ENCODE results near the gene MARCHF2. TPM values are rescaled to one million over a fixed set of nuclear protein-coding genes. Genes with fewer than 3 reads are reported as not detected.

The MARCHF2 gene
- total and polyA plus RNA-seq, 9 of the 15 experiments (the other 6 are each of a cell fraction or from before 2014, with no cell fraction given): 0.39 to 6.4 (median 2.2) TPM

- TF ChIP-seq HIVEP1 (CRISPR knock-in tag; IDR thresholded peaks at IDR 0.05) (0 out of 2 replicates have a peak, but pooled peaks have one; percentile 47), MAFK (IDR thresholded peaks at IDR 0.05; ENCODE audit: low read length) (no peak), SFPQ (IDR thresholded peaks at IDR 0.05; ENCODE audit: low read depth, low read length) (no peak), CEBPB (tag; IDR thresholded peaks at IDR 0.05) (no peak), ETS2 (tag; IDR thresholded peaks at IDR 0.05; ENCODE audit: borderline replicate concordance, poor library complexity, severe bottlenecking) (no peak), ZNF699 (CRISPR knock-in tag; IDR thresholded peaks at IDR 0.05; ENCODE audit: insufficient replicate concordance) (no peak), ARHGAP35 (IDR thresholded peaks at IDR 0.05; ENCODE audit: partially characterized antibody) (no peak), SRSF7 (optimal IDR thresholded peaks at IDR 0.05; ENCODE audit: low read depth, low read length) (no peak), ZNF444 (CRISPR knock-in tag; IDR thresholded peaks at IDR 0.05) (no peak), HBP1 (CRISPR knock-in tag; IDR thresholded peaks at IDR 0.05) (no peak), DPF2 (IDR thresholded peaks at IDR 0.05) (peak; percentile 77; the same call in 1 of the 2 replicates), DNMT1 (IDR thresholded peaks at IDR 0.05) (no peak), HNRNPK (IDR thresholded peaks at IDR 0.05; ENCODE audit: low read depth, low read length, poor library complexity, severe bottlenecking) (no peak), TEAD4 (IDR thresholded peaks at IDR 0.05; ENCODE audit: low read length) (peak; percentile 71), TEAD4 (CRISPR knock-in tag; IDR thresholded peaks at IDR 0.05; ENCODE audit: borderline replicate concordance) (no peak), ZNF121 (CRISPR knock-in tag; conservative IDR thresholded peaks at IDR 0.05) (no peak), ZBTB7A (IDR thresholded peaks at IDR 0.05; ENCODE audit: borderline replicate concordance, control insufficient read depth, low read depth, low read length) (peak; percentile 75; the same call in 1 of the 2 replicates)
- TF ChIP-seq, protein P1, sequence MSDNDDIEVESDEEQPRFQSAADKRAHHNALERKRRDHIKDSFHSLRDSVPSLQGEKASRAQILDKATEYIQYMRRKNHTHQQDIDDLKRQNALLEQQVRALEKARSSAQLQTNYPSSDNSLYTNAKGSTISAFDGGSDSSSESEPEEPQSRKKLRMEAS (CRISPR knock-in tag; IDR thresholded peaks at IDR 0.05): no peak; the same call in 1 of the 2 replicates
- TF ChIP-seq, protein P2, sequence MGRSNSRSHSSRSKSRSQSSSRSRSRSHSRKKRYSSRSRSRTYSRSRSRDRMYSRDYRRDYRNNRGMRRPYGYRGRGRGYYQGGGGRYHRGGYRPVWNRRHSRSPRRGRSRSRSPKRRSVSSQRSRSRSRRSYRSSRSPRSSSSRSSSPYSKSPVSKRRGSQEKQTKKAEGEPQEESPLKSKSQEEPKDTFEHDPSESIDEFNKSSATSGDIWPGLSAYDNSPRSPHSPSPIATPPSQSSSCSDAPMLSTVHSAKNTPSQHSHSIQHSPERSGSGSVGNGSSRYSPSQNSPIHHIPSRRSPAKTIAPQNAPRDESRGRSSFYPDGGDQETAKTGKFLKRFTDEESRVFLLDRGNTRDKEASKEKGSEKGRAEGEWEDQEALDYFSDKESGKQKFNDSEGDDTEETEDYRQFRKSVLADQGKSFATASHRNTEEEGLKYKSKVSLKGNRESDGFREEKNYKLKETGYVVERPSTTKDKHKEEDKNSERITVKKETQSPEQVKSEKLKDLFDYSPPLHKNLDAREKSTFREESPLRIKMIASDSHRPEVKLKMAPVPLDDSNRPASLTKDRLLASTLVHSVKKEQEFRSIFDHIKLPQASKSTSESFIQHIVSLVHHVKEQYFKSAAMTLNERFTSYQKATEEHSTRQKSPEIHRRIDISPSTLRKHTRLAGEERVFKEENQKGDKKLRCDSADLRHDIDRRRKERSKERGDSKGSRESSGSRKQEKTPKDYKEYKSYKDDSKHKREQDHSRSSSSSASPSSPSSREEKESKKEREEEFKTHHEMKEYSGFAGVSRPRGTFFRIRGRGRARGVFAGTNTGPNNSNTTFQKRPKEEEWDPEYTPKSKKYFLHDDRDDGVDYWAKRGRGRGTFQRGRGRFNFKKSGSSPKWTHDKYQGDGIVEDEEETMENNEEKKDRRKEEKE (IDR thresholded peaks at IDR 0.05; ENCODE audit: borderline replicate concordance in 1 of 2, control insufficient read depth in 1 of 2, low read depth in 2 of 2, low read length in 1 of 2): no peak
- TF ChIP-seq, protein P3, sequence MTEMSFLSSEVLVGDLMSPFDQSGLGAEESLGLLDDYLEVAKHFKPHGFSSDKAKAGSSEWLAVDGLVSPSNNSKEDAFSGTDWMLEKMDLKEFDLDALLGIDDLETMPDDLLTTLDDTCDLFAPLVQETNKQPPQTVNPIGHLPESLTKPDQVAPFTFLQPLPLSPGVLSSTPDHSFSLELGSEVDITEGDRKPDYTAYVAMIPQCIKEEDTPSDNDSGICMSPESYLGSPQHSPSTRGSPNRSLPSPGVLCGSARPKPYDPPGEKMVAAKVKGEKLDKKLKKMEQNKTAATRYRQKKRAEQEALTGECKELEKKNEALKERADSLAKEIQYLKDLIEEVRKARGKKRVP (CRISPR knock-in tag; IDR thresholded peaks at IDR 0.05): no peak
Observed at GRCh38 chr19:8389891-8390616, 23.1 kb upstream of the MARCHF2 start, which contains the start of gene RAB11B (continued).
